GM19395 (cell line): ENCODE measurements around the gene LIMS2.

Experiments
- ATAC-seq: cut with Tn5 transposase; IDR thresholded peaks from one replicate; pipeline ENCODE4 v1.9.1; 2021; ENCODE audit warnings: mild to moderate bottlenecking, moderate library complexity; ENCODE audit not compliant: unreplicated experiment

The LIMS2 gene

GRCh38 chr2:127701193-127701650 lies 25.9 kb upstream of the LIMS2 start, which contains the start of gene SFT2D3:
Gene SFT2D3 (plus strand): TSS chr2:127701497. CDS start chr2:127701529, 32 bp downstream.
- peak; percentile 73 for ATAC-seq

DNA sequence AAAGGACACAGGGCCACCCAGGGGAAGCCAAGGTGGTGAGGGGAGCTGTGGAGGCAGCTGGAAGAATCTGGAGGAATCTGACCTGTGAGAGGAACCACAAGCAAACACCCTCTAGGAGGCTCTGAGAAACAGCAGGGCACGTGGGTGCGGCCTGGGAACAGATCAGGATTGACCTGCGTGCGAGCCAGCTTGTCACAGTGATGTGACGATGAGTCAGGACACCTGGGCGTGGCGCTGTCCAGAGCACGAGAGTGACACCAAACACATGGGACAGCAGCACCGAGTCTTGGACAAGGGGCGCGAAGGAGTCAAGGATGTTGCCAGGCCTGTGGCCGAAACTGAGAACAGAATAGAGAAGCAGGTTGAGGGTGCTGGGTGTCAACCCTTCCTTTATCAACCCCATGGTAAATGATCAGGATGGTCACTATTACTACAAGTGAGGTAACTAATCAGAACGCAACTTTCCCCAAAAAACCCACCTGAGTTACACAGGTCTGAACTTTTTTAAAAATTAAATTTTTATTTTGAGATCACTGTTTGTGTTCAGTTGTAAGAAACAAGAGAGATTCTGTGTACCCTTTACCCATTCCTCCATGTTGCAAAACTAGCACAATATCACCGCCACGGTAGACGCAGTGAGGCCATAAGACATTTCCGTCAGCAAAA lies 25.3 kb upstream of the LIMS2 start:
- peak; percentile 69 for ATAC-seq

- no peak for ATAC-seq
Observed at GRCh38 chr2:127698553-127699355, 23.4 kb upstream of the LIMS2 start.

GRCh38 chr2:127697482-127698180 lies 22.3 kb upstream of the LIMS2 start:
- ATAC-seq: no peak

DNA sequence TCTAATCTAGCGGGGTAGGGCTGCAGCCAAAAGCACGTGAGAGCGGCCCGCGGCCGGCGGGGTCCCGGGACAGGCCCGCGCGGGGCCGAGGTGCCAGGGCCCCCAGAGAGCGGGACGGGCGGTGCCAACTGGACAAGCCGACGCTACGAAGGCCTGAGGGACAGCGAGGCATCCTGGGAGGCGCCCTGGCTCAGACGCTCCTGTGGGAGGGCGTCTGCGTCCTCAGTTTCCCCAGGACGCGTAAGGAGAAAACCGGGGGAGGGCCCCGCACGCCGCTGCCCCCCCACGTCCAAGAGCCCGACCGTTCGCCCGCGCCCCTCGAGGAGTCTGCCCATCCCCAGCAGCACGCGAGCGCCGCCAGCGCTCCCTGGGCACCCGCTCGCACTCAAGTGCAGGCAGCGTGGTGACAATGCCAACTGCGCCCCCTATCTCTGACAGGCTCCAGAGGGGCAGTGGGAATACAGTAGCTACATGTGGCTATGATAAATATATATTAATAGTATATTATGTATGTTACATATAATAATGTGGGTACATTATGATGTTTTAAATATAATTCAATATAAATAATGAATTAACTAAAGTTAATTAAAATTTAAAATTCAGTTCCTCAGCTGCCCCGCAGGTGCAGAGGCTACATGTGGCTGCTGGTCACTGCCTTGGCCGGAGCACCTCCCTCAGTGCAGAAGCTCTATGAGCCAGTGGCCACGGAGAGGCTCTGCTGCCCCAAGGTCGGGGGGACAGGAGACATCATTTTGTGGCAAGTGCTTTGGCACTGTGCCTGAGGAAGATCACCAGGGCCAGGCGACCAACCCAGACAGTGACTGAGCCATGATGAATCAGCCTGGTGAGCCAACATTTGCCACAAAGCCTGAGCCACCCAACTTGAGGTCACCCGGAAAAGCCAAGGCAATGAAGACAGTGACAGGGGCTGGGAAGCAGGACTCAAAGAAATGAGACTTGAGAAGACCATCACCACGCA lies 20.5 kb upstream of the LIMS2 start:
- ATAC-seq: no peak

GRCh38 chr2:127694986-127695385 lies 19.7 kb upstream of the LIMS2 start:
- ATAC-seq: no peak

GRCh38 chr2:127690696-127691095 lies 15.4 kb upstream of the LIMS2 start:
- no peak for ATAC-seq

DNA sequence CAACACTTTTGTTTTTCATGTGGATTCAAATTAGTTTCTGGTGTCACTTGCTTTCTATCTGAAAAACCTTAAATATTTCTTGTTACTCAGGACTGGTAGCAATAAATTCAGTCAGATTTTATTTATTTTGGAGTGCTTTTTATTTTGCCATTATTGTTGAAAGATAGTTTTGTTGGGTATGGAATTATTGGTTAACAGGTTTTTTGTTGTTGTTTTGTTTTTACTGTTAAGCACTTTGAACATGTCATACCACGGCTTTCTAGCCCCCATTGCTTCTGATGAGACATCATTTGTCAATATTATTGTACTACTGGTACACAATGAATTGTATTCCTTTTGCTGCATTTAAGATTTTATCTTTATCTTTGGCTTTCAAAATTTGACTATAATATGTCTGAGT lies 13.1 kb upstream of the LIMS2 start:
- ATAC-seq: no peak

GRCh38 chr2:127685410-127686080 lies 10.2 kb upstream of the LIMS2 start:
- no peak for ATAC-seq

DNA sequence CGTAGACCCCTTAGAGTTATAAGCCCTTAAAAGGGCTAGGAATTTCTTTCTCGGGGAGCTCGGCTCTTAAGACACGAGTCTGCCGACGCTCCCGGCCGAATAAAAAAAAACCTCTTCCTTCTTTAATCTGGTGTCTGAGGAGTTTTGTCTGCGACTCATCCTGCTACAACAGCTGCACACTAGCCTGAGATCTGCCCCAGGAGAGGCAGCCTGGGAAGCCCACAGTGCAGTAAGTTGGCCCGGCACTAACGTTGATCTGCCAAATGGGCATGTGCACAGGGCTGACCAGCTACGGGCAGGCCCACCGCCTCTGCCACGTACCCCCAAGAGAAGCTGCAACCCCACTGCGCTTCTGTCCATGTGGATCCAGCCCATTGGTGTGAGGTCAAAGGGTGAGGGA lies 8.4 kb upstream of the LIMS2 start:
- no peak for ATAC-seq

DNA sequence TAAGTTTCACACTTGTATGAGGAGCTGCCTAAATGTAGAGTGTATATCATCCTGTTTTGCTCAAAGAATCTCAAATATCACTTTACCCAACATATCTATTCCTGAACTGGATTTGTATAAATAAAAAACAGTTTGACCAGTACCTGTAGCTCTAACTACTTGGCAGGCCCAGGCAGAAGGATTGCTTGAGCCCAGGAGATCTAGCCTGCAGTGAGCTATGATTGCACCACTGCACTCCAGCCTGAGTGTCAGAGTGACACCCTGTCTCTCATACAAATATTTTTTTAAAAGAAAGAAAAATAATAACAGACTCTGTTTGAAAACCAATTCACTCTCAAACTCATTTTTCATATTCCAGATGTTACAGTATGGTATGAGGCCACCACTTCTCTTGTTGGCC lies 7.7 kb upstream of the LIMS2 start:
- no peak for ATAC-seq

GRCh38 chr2:127681976-127682857 lies 6.9 kb upstream of the LIMS2 start:
- no peak for ATAC-seq

- no peak for ATAC-seq
Observed at GRCh38 chr2:127681288-127681804, 6.0 kb upstream of the LIMS2 start.

DNA sequence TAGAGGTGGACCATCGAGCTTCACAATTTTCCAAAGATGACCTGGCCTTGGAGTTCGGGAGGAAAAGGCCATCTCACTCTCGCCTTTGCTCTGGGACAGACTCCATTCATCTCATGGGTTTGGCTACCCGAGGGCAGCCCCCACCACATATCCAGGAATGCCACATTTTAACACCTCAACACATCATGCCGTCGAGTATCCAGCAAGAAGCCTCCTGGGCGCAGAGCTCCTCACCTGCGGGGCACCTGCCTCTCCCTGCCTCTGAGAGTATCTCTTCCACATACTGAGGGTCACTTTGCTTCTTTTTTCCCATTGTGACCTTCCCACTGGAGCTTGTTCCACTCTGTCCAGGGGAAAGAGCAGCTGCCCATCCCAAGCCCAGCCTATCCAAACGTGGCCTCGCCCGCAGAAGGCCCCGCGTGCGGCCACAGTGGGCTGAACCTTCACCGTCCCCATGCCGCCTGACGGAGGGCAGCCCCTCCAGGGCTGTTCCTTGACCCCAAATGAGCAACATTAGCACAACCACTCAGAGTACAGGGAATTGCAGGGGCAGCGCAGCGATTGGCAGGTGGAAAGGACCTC lies 5.5 kb upstream of the LIMS2 start:
- no peak for ATAC-seq

GRCh38 chr2:127679680-127680361 lies 4.5 kb upstream of the LIMS2 start:
- no peak for ATAC-seq

- no peak for ATAC-seq
Observed at GRCh38 chr2:127678991-127679390, 3.7 kb upstream of the LIMS2 start.

- ATAC-seq: no peak
Observed at GRCh38 chr2:127678531-127678930, 3.2 kb upstream of the LIMS2 start.

- no peak for ATAC-seq
Observed at GRCh38 chr2:127676906-127677305, 1.6 kb upstream of the LIMS2 start.
